CD14-positive monocyte (primary cell): ENCODE data around the gene DPP6. TPM values are rescaled to one million over a fixed set of nuclear protein-coding genes. Genes with fewer than 3 reads are reported as not detected.

ENCODE experiments used
- DNase-seq, 3 donors: peaks; one replicate each; pipeline ENCODE4 v3.0.0-alpha.2; 2011 to 2022
- H2AFZ ChIP-seq: 2 replicates; pipeline ENCODE4 v1.6.0; 2012; ENCODE audit warnings: mild to moderate bottlenecking, low read depth, low read length, inconsistent platforms; ENCODE audit not compliant: insufficient read depth, poor library complexity, severe bottlenecking
- H3K27ac ChIP-seq, 2 donors: 1 replicate in 1 of 2; 2 replicates in 1 of 2; pipeline ENCODE4 v1.5.1; 2012 to 2013; ENCODE audit warnings: low read length in 2 of 2, control low read depth in 1 of 2, inconsistent platforms in 1 of 2, low read depth in 1 of 2, mild to moderate bottlenecking in 1 of 2
- H3K27me3 ChIP-seq, 2 donors: one replicate each; pipeline versions ENCODE4 v1.6.0 to v1.6.1; 2011 to 2013; ENCODE audit warnings: low read length in 2 of 2; ENCODE audit not compliant: control insufficient read depth in 2 of 2, insufficient read depth in 2 of 2
- H3K36me3 ChIP-seq, 2 donors: replicated peaks in 1 of 2; 1 replicate in 1 of 2; 2 replicates in 1 of 2; pipeline versions ENCODE4 v1.5.1 to v1.6.1; 2012 to 2013; ENCODE audit warnings: low read length in 2 of 2, control low read depth in 1 of 2, inconsistent platforms in 1 of 2, mild to moderate bottlenecking in 1 of 2; ENCODE audit not compliant: insufficient read depth in 2 of 2, control insufficient read depth in 1 of 2
- H3K4me1 ChIP-seq, 2 donors: 1 replicate in 1 of 2; 2 replicates in 1 of 2; pipeline versions ENCODE4 v1.5.1 to v1.6.1; 2012 to 2013; ENCODE audit warnings: low read length in 2 of 2, control low read depth in 1 of 2, inconsistent platforms in 1 of 2, mild to moderate bottlenecking in 1 of 2, moderate library complexity in 1 of 2; ENCODE audit not compliant: insufficient read depth in 2 of 2, control insufficient read depth in 1 of 2
- H3K4me2 ChIP-seq: replicated peaks from 2 replicates; pipeline ENCODE3; 2012; ENCODE audit warnings: low read length, moderate library complexity, mild to moderate bottlenecking; ENCODE audit not compliant: poor library complexity, severe bottlenecking; ENCODE audit errors: extremely low read depth
- H3K4me3 ChIP-seq, 3 experiments: fragments of 200-600 bp in 1 of 3; sonication (generic) in 1 of 3; replicated peaks in 1 of 3; 1 replicate in 2 of 3; 2 replicates in 1 of 3; pipeline ENCODE4 v1.5.1; 2011 to 2013; ENCODE audit warnings: low read length in 3 of 3, mild to moderate bottlenecking in 3 of 3, control low read depth in 2 of 3, low read depth in 2 of 3, inconsistent platforms in 1 of 3, moderate library complexity in 1 of 3
- H3K79me2 ChIP-seq: 2 replicates; pipeline ENCODE4 v1.6.0; 2012; ENCODE audit warnings: mild to moderate bottlenecking, control low read depth, inconsistent platforms, low read length, moderate library complexity; ENCODE audit not compliant: insufficient read depth
- H3K9ac ChIP-seq: 2 replicates; pipeline ENCODE4 v1.6.0; 2017; ENCODE audit warnings: low read length, mild to moderate bottlenecking; ENCODE audit not compliant: insufficient read depth, poor library complexity, severe bottlenecking
- H3K9me3 ChIP-seq, 2 donors: replicated peaks in 1 of 2; 1 replicate in 1 of 2; 2 replicates in 1 of 2; pipeline versions ENCODE4 v1.5.1 to v1.6.1; 2012 to 2013; ENCODE audit warnings: low read length in 2 of 2, control low read depth in 1 of 2; ENCODE audit not compliant: control insufficient read depth in 1 of 2, insufficient read depth in 1 of 2
- H4K20me1 ChIP-seq: 2 replicates; pipeline ENCODE4 v1.6.0; 2012; ENCODE audit warnings: mild to moderate bottlenecking, low read length, control low read depth, moderate library complexity; ENCODE audit not compliant: insufficient read depth
- H3K27ac Mint-ChIP-seq, 7 donors: one replicate each; pipeline ENCODE4 v1.8.0; 2020; ENCODE audit warnings: mild to moderate bottlenecking in 7 of 7, mixed read lengths in 7 of 7, moderate library complexity in 6 of 7, inconsistent platforms in 2 of 7
- H3K27me3 Mint-ChIP-seq, 3 donors: one replicate each; pipeline ENCODE4 v1.8.0; 2021 to 2022; ENCODE audit warnings: low read depth in 3 of 3, mild to moderate bottlenecking in 3 of 3, mixed read lengths in 3 of 3, moderate library complexity in 3 of 3, inconsistent platforms in 1 of 3
- H3K36me3 Mint-ChIP-seq, 2 donors: one replicate each; pipeline ENCODE4 v1.8.0; 2020; ENCODE audit warnings: mixed read lengths in 2 of 2, inconsistent platforms in 1 of 2, mild to moderate bottlenecking in 1 of 2
- H3K4me1 Mint-ChIP-seq: one replicate; pipeline ENCODE4 v1.8.0; 2020; ENCODE audit warnings: mild to moderate bottlenecking, mixed read lengths
- H3K4me3 Mint-ChIP-seq, 2 donors: one replicate each; pipeline ENCODE4 v1.8.0; 2020; ENCODE audit warnings: mild to moderate bottlenecking in 2 of 2, mixed read lengths in 2 of 2, moderate library complexity in 1 of 2
- H3K9me3 Mint-ChIP-seq, 7 donors: one replicate each; pipeline ENCODE4 v1.8.0; 2020 to 2022; ENCODE audit warnings: mixed read lengths in 7 of 7, mild to moderate bottlenecking in 6 of 7, moderate library complexity in 6 of 7, inconsistent platforms in 2 of 7
- CTCF ChIP-seq: fragments of 200-600 bp; IDR thresholded peaks from one replicate; pipeline ENCODE4 v1.8.0; 2022; ENCODE audit warnings: antibody characterized with exemption, mild to moderate bottlenecking
- WGBS: methylation state at CpG from one replicate; pipeline ENCODE4 v1.1.5; 2013; ENCODE audit warnings: missing lambda C conversion rate; ENCODE audit not compliant: insufficient coverage; 5-methylcytosine and 5-hydroxymethylcytosine counted together
- intact Hi-C, 2 donors: fragments of 100-400 bp; cut with micrococcal nuclease; formaldehyde crosslinking; loops; one replicate each; pipeline versions ENCODE4 v1.15.0 to v1.15.1; 2023
- polyA plus RNA-seq, 3 donors: library from polyadenylated mRNA; depleted of rRNA in 1 of 3; unstranded in 2 of 3; stranded (reverse) in 1 of 3; fragments of 300-500 nt in 2 of 3; fragments of >200 nt in 1 of 3; fragmentation: Illumina TruSeq in 2 of 3; gene quantifications; 1 replicate in 2 of 3; 2 replicates in 1 of 3; pipeline ENCODE4 v1.2.3, GENCODE V29; 2012 to 2021

Gene DPP6
- polyA plus RNA-seq, 3 donors, result not detected

- Histone ChIP-seq H3K9me3 (peaks cover 0 to 4% of the 10 kb centered on the region in 2 donors), H3K4me1 (no peaks in the 10 kb centered on the region), H3K79me2 (no peaks in the 10 kb centered on the region), H3K36me3 (no peaks in the 10 kb centered on the region), H3K27me3 (no peaks in the 10 kb centered on the region), H2AFZ (no peak overlapping the region), H4K20me1 (no peaks in the 10 kb centered on the region), H3K9ac (no peak overlapping the region), H3K27ac (no peak overlapping the region), H3K4me3 (no peak overlapping the region), H3K4me2 (no peak overlapping the region)
- WGBS, result 82% methylated on average over 4 of the region's 8 CpGs
- H3K9me3 Mint-ChIP-seq, result peaks cover 4 to 9% (median 7%) of the 10 kb centered on the region in 7 donors
- intact Hi-C loops, result no loop called here
- H3K27ac Mint-ChIP-seq, result peak overlapping the region in 1 of 7 donors; percentile 60
- peaks cover 0 to 13% (median 8%) of the 10 kb centered on the region in 3 donors for H3K27me3 Mint-ChIP-seq
- H3K4me1 Mint-ChIP-seq, result no peaks in the 10 kb centered on the region
- H3K36me3 Mint-ChIP-seq, result no peaks in the 10 kb centered on the region
- DNase-seq, result no peak
- H3K4me3 Mint-ChIP-seq, result no peak overlapping the region
- TF ChIP-seq CTCF, result no peak
Measured at GRCh38 chr7:154905615-154906014, 853.4 kb downstream of the DPP6 start.

DNA sequence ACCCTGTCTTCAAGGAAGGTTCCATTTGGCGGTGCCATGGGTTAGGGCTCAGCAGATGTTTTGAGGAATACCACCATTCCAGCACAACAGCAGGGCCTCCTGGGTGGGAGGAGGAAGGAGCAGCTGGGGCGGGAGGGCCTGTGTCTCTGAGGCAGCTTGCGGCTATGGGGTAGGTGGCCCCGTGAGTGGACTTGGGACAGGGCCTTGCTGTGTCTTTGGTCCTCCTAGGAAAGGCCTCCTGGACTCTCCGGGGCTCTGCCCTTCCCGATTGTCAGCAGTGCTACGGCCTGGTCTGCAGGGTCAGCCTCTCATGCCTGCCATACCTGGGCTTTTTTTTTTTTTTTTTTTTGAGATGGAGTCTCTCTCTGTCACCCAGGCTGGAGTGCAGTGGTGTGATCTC lies 854.0 kb downstream of the DPP6 start:
- H3K27me3 ChIP-seq, result no peaks in the 10 kb centered on the region
- WGBS, result 100% methylated on average over 2 of the region's 7 CpGs
- intact Hi-C loops, result no loop called here
- H3K79me2 ChIP-seq, result no peaks in the 10 kb centered on the region
- Mint-ChIP-seq H3K27ac (no peak overlapping the region), H3K9me3 (peaks cover 9 to 14% (median 12%) of the 10 kb centered on the region in 7 donors), H3K4me3 (no peak overlapping the region), H3K36me3 (no peaks in the 10 kb centered on the region), H3K4me1 (no peaks in the 10 kb centered on the region), H3K27me3 (peaks cover 5 to 13% (median 8%) of the 10 kb centered on the region in 3 donors)
- H3K27ac ChIP-seq, result no peak overlapping the region
- H3K9ac ChIP-seq, result no peak overlapping the region
- no peaks in the 10 kb centered on the region for H3K4me1 ChIP-seq
- no peaks in the 10 kb centered on the region for H3K36me3 ChIP-seq
- H3K4me2 ChIP-seq, result no peak overlapping the region
- no peak for DNase-seq
- no peak overlapping the region for H2AFZ ChIP-seq
- no peak overlapping the region for H3K4me3 ChIP-seq
- no peaks in the 10 kb centered on the region for H4K20me1 ChIP-seq
- no peak for TF ChIP-seq CTCF
- H3K9me3 ChIP-seq, result peaks cover 0 to 9% of the 10 kb centered on the region in 2 donors
